HG03025 (cell line): ENCODE results near the gene TPST2.

ENCODE experiments used
- ATAC-seq: cut with Tn5 transposase; IDR thresholded peaks from one replicate; pipeline ENCODE4 v1.9.1; 2021; ENCODE audit warnings: mild to moderate bottlenecking, moderate library complexity; ENCODE audit not compliant: unreplicated experiment, low FRiP score

The TPST2 gene

GRCh38 chr22:26479792-26480610 lies 109.9 kb downstream of the TPST2 start:
- ATAC-seq: no peak

DNA sequence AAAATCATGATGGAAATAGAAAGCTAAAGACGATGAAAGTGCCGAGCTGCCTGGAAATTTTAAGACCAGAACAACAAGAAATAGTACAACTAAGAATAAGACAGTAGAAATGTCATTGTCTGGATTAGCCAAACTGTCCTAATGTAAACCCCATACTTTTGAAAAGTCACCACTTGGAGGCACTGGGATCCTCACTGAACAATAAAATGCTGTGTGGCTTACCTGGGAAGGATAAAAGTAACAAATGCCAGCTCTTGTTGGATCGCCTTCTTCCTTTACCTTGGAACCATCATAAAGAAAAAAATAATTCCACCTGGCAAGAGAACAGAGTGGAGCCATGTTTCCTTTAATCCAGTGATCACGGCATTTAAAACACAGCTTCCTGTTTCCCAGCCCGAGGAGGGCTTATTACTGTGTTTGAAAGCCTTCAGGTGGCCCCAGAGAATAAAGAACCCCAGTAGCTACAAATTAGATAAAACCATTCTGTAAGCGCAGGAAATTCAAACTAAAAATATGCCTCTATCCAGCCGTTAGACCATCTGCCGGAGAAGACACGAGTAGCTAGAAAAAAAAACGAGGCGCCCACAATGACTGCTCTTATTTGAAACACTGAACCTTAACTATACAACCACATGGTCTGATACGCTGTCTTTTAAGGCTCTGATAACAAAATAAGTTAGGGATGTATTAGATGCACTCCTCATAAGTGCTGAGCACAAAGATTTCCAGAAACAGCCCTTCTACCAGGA lies 110.7 kb downstream of the TPST2 start:
- no peak for ATAC-seq

GRCh38 chr22:26477341-26477731 lies 112.6 kb downstream of the TPST2 start:
- no peak for ATAC-seq

DNA sequence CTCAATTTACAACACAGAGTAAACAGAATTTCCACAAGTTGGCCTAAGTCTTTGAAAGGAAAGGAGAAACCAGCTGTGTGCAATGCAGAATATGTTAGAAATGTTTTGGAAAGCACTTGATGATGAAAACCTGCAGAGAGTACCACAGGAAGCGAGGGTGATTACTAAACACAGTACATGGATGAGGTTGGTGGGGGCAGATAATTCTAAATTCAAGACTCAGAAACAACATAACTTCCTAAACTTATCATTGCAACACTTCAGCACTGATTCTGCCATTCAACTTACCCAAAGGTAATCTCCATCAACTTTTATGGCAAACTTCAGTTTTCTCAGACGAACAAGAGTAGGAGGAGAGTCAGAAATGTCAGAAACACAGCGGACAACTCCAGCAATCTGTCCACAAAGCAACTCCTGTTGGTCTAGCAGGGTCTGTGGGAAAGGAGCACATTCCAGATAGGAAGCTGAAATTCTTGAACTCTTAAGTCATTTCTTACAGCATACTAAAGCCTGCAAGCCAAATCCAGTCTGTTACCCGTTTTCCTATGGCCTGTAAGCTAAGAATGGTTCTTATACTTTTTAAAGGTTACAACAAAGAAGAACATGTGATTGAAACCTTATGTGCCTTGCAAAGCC lies 113.1 kb downstream of the TPST2 start:
- no peak for ATAC-seq

GRCh38 chr22:26474682-26475081 lies 115.2 kb downstream of the TPST2 start:
- ATAC-seq: no peak
